ENCODE results near the gene LBH.

- TF ChIP-seq CTCF (IDR thresholded peaks at IDR 0.05) (no peak), POLR2AphosphoS5 (IDR thresholded peaks at IDR 0.05) (peak in 3 of 4 donors; percentile 22 to 63 (median 46)), POLR2A (IDR thresholded peaks at IDR 0.05) (peak in 1 of 2 donors; percentile 22)
Observed at GRCh38 chr2:30231996-30232800, 864 bp downstream of the LBH start.

Measured in sigmoid colon (tissue), 4 donors.